Right lobe of liver (tissue), 6 donors: ENCODE data around the gene EXD1. TPM values are rescaled to one million over a fixed set of nuclear protein-coding genes. Genes with fewer than 3 reads are reported as not detected.

Experiments
- ATAC-seq, 4 donors: fragments of 200-7000 bp; cut with Tn5 transposase; one replicate each; pipeline ENCODE4 v1.9.1; 2020; ENCODE audit warnings: mild to moderate bottlenecking in 4 of 4, moderate library complexity in 4 of 4
- DNase-seq, 3 donors: peaks; one replicate each; pipeline ENCODE4 v3.0.0-alpha.2; 2020
- H3K27ac ChIP-seq, 3 donors: fragments of 200-600 bp; one replicate each; pipeline ENCODE4 v1.8.0; 2022
- H3K27me3 ChIP-seq, 2 donors: fragments of 200-600 bp; one replicate each; pipeline ENCODE4 v1.8.0; 2022
- H3K36me3 ChIP-seq, 4 donors: fragments of 200-600 bp; sonication (generic) in 1 of 4; one replicate each; pipeline versions ENCODE4 v1.5.1 to v1.8.0; 2017 to 2022; ENCODE audit warnings: control low read depth in 1 of 4
- H3K4me1 ChIP-seq, 4 donors: fragments of 200-600 bp; sonication (generic) in 1 of 4; one replicate each; pipeline versions ENCODE4 v1.5.1 to v1.8.0; 2017 to 2022; ENCODE audit warnings: control low read depth in 1 of 4
- H3K4me3 ChIP-seq, 3 donors: fragments of 200-600 bp; one replicate each; pipeline ENCODE4 v1.8.0; 2022
- H3K9me3 ChIP-seq, 4 donors: fragments of 200-600 bp; sonication (generic) in 1 of 4; one replicate each; pipeline versions ENCODE4 v1.5.1 to v1.8.0; 2017 to 2022; ENCODE audit warnings: control low read depth in 1 of 4
- POLR2A ChIP-seq: fragments of 450-650 bp; IDR thresholded peaks from one replicate; pipeline ENCODE4 v1.6.1; 2017; ENCODE audit warnings: antibody characterized with exemption, mild to moderate bottlenecking
- WGBS: methylation state at CpG from one replicate; pipeline ENCODE4 v1.1.6; 2018; ENCODE audit warnings: low coverage, low lambda C conversion rate; ENCODE audit not compliant: insufficient coverage; ENCODE audit errors: missing lambda C conversion rate; 5-methylcytosine and 5-hydroxymethylcytosine counted together
- intact Hi-C, 2 donors: fragments of 100-400 bp; cut with DNase I; formaldehyde crosslinking; loops; one replicate each; pipeline versions ENCODE4 v1.11.2 to v1.14.1; 2022
- total RNA-seq, 6 experiments: library from RNA; depleted of rRNA in 2 of 6; stranded (reverse); fragments of >200 nt in 2 of 6; fragmentation: NEBNext Ultra II Directional in 3 of 6; extraction: Animal tissue kit (Norgen Biotek cat#: 25700) in 3 of 6; gene quantifications; one replicate each; pipeline versions ENCODE4 v1.1.0 to v1.2.4, GENCODE V29; 2016 to 2023
- TF ChIP-seq, protein P1 (sequence below), 4 donors: fragments of 200-600 bp in 3 of 4; fragments of 450-650 bp in 1 of 4; IDR thresholded peaks; one replicate each; pipeline versions ENCODE4 v1.5.1 to v1.8.0; 2016 to 2022; ENCODE audit warnings: antibody characterized with exemption in 4 of 4, mild to moderate bottlenecking in 2 of 4
- donor health status: DM: no; HTN: yes; CAD: no.
- donor health status: DM: no; HTN: no; CAD: no.
- donor health status: DM: no; HTN: no; CAD: no.
- donor health status: DM: no; HTN: yes; CAD: no.
- donor health status: DM: no; HTN: yes; CAD: no.

Gene EXD1
- total RNA-seq, 6 experiments from 2014 or later: 0.22 TPM; not detected in 5

DNA sequence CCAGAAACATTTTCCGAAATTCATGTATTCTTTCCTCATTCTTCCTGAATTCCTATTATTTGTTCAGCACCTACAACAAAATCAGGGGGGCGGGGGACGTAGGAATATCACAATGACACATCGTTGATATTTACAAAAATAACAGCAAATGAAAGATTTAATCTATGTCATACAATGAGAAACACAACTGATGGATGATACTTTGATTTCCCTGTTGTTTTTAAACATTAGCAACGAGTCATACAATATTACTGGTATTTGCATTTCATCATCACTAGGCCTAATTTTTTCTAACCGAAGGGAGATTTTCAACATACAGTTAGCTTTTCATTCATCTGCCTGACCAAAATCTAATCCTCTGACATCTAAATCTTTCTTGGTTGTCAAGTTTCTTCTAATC is 69.2 kb downstream of the EXD1 start:
- no peak overlapping the region for H3K4me3 ChIP-seq
- ATAC-seq: peak in 1 of 4 donors; percentile 22
- H3K4me1 ChIP-seq: no peaks in the 10 kb centered on the region
- no peaks in the 10 kb centered on the region for H3K36me3 ChIP-seq
- H3K9me3 ChIP-seq: no peaks in the 10 kb centered on the region
- H3K27ac ChIP-seq: no peak overlapping the region
- no peak for TF ChIP-seq POLR2A
- TF ChIP-seq, protein P1, sequence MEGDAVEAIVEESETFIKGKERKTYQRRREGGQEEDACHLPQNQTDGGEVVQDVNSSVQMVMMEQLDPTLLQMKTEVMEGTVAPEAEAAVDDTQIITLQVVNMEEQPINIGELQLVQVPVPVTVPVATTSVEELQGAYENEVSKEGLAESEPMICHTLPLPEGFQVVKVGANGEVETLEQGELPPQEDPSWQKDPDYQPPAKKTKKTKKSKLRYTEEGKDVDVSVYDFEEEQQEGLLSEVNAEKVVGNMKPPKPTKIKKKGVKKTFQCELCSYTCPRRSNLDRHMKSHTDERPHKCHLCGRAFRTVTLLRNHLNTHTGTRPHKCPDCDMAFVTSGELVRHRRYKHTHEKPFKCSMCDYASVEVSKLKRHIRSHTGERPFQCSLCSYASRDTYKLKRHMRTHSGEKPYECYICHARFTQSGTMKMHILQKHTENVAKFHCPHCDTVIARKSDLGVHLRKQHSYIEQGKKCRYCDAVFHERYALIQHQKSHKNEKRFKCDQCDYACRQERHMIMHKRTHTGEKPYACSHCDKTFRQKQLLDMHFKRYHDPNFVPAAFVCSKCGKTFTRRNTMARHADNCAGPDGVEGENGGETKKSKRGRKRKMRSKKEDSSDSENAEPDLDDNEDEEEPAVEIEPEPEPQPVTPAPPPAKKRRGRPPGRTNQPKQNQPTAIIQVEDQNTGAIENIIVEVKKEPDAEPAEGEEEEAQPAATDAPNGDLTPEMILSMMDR (IDR thresholded peaks at IDR 0.05): no peak
- no peak for DNase-seq
- 62% methylated on average over 6 of the region's 6 CpGs for WGBS
- no peaks in the 10 kb centered on the region for H3K27me3 ChIP-seq
- intact Hi-C loops: no loop called here

DNA sequence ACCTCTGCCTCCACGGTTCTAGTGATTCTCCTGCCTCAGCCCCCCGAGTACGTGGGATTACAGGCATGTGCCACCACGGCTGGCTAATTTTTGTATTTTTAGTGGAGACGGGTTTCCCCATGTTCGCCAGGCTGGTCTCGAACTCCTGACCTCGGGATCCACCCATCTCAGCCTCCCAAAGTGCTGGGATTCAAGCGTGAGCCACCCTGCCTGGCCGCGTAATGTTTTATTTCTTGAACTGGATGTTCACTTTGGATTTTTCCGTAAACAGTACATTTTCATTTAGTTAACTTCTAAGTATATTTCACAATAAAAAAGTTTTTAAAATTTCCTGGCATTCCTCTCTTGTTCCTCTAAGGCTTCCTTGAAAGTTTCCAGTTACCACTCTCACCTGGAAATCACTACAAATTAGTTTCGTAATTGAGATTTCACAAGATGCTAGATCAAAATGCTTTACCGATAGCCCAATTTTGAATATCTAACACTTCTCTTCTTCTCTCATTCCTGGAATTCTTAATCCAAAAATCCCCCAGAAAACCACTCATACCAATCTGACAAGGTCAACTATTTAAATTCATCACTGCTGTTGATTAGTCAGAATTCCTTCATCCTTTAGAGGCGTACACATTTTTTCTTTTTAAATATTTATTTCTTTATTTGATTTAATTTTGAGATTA is 69.8 kb downstream of the EXD1 start:
- no peak for ATAC-seq
- 74% methylated on average over 15 of the region's 15 CpGs for WGBS

GRCh38 chr15:41154412-41154811 is 76.1 kb downstream of the EXD1 start:
- Histone ChIP-seq H3K9me3 (no peaks in the 10 kb centered on the region), H3K27ac (no peak overlapping the region), H3K36me3 (no peaks in the 10 kb centered on the region), H3K27me3 (no peaks in the 10 kb centered on the region), H3K4me1 (peaks cover 0 to 16% (median 6%) of the 10 kb centered on the region in 4 donors), H3K4me3 (no peak overlapping the region)
- no peak for TF ChIP-seq POLR2A
- TF ChIP-seq, protein P1 (IDR thresholded peaks at IDR 0.05): no peak
- ATAC-seq: peak; percentile 64 to 89 (median 78)
- WGBS: 47% methylated on average over 2 of the region's 2 CpGs
- intact Hi-C loops: no loop called here
- DNase-seq: no peak

More for the DNA sequence above, 69.8 kb downstream of the EXD1 start:
- no peak for DNase-seq
- no peaks in the 10 kb centered on the region for H3K27me3 ChIP-seq
- no peaks in the 10 kb centered on the region for H3K36me3 ChIP-seq
- TF ChIP-seq, protein P1 (IDR thresholded peaks at IDR 0.05): no peak
- no peak for TF ChIP-seq POLR2A
- intact Hi-C loops: no loop called here
- H3K27ac ChIP-seq: no peak overlapping the region
- no peak overlapping the region for H3K4me3 ChIP-seq
- no peaks in the 10 kb centered on the region for H3K9me3 ChIP-seq
- H3K4me1 ChIP-seq: no peaks in the 10 kb centered on the region

- TF ChIP-seq, protein P1 (IDR thresholded peaks at IDR 0.05): no peak
- no peak for TF ChIP-seq POLR2A
- no peaks in the 10 kb centered on the region for H3K36me3 ChIP-seq
- H3K27me3 ChIP-seq: no peaks in the 10 kb centered on the region
- DNase-seq: no peak
- WGBS: no CpG with 5 or more reads among the region's 5 CpGs
- H3K4me1 ChIP-seq: peaks cover 0 to 22% (median 9%) of the 10 kb centered on the region in 4 donors
- no peak for ATAC-seq
- H3K27ac ChIP-seq: no peak overlapping the region
- H3K4me3 ChIP-seq: no peak overlapping the region
- no peaks in the 10 kb centered on the region for H3K9me3 ChIP-seq
- intact Hi-C loops: no loop called here
Measured at GRCh38 chr15:41153733-41154132, 76.8 kb downstream of the EXD1 start.
